KG1 (cell line): Measurements from ENCODE around the gene SAPCD2.

Experiments
- DNase-seq: peaks from one replicate; lab custom pipeline; 2025; lab: John Stamatoyannopoulos, UW

Gene SAPCD2

GRCh38 chr9:137017791-137018497, 52.4 kb downstream of the SAPCD2 start:
- DNase-seq, result no peak

GRCh38 chr9:137017071-137017470, 53.3 kb downstream of the SAPCD2 start:
- no peak for DNase-seq

- DNase-seq, result no peak
These were observed 53.9 kb downstream of the SAPCD2 start for GRCh38 chr9:137016436-137016835.

GRCh38 chr9:137015976-137016375, 54.4 kb downstream of the SAPCD2 start:
- DNase-seq, result no peak

GRCh38 chr9:137015540-137015930, 54.8 kb downstream of the SAPCD2 start:
- DNase-seq, result no peak

- no peak for DNase-seq
These were observed 55.4 kb downstream of the SAPCD2 start for GRCh38 chr9:137014776-137015539.

- DNase-seq, result no peak
These were observed 56.2 kb downstream of the SAPCD2 start for GRCh38 chr9:137014166-137014565.

GRCh38 chr9:137013571-137013940, 56.8 kb downstream of the SAPCD2 start:
- no peak for DNase-seq

- DNase-seq, result no peak
These were observed 57.4 kb downstream of the SAPCD2 start for GRCh38 chr9:137012694-137013570.
